ENCODE results near the gene USHBP1. TPM values are rescaled to one million over a fixed set of nuclear protein-coding genes. Genes with fewer than 3 reads are reported as not detected.
A peak's percentile ranks its signal among the peaks of the same experiment; 100 is the strongest.

Gene USHBP1
- total and polyA plus RNA-seq, 2 of the 13 experiments (the other 11 are each of a cell fraction or from before 2014, with no cell fraction given) = 0.15 to 1.5 TPM

GRCh38 chr19:17215127-17215971 is 49.2 kb downstream of the USHBP1 start, which contains the start of gene USE1 (continued):
- TF ChIP-seq ZNF142 (CRISPR knock-in tag; IDR thresholded peaks at IDR 0.05) (no peak; the same call in 1 of the 2 replicates), ZNF577 (CRISPR knock-in tag; IDR thresholded peaks at IDR 0.05; ENCODE audit: borderline replicate concordance, low read depth) (no peak), JDP2 (CRISPR knock-in tag; IDR thresholded peaks at IDR 0.05; ENCODE audit: borderline replicate concordance) (no peak), ATAD3A (CRISPR knock-in tag; IDR thresholded peaks at IDR 0.05) (no peak), E2F1 (CRISPR knock-in tag; IDR thresholded peaks at IDR 0.05) (peak; percentile 62), PRDM4 (CRISPR knock-in tag; IDR thresholded peaks at IDR 0.05; ENCODE audit: borderline replicate concordance) (no peak), TCF7 (IDR thresholded peaks at IDR 0.05; ENCODE audit: low read depth) (no peak), TBL1XR1 (IDR thresholded peaks at IDR 0.05; ENCODE audit: borderline replicate concordance, low read length, partially characterized antibody) (peak; percentile 83), ZXDC (CRISPR knock-in tag; IDR thresholded peaks at IDR 0.05) (peak; percentile 72; the same call in 1 of the 2 replicates), KLF12 (CRISPR knock-in tag; IDR thresholded peaks at IDR 0.05; ENCODE audit: borderline replicate concordance) (peak; percentile 97), ZMYM3 (CRISPR knock-in tag; IDR thresholded peaks at IDR 0.05) (no peak), MIER2 (CRISPR knock-in tag; IDR thresholded peaks at IDR 0.05) (no peak), ZC3H4 (CRISPR knock-in tag; IDR thresholded peaks at IDR 0.05; ENCODE audit: borderline replicate concordance) (no peak), CBX1 (IDR thresholded peaks at IDR 0.05; ENCODE audit: low read depth) (no peak)

Data from HepG2 (cell line).